Activated T-cell treated with anti-CD3 and anti-CD28 coated beads, Interleukin-2, amount 50 U/mL, for 1 hour (primary cell): ENCODE data around the gene LRRC73.
"Not testable (repeated sequence)": the region's sequence is repeated elsewhere in the genome, so short reads cannot be mapped to it uniquely, and the experiment has no call there.

Experiments
- DNase-seq: peaks from one replicate; pipeline ENCODE4 v3.0.0-alpha.2; 2020

LRRC73 gene

GRCh38 chr6:43459535-43459934 lies 50.6 kb downstream of the LRRC73 start:
- no peak for DNase-seq

- DNase-seq, result not testable (repeated sequence)
Measured at GRCh38 chr6:43458154-43458553, 52.0 kb downstream of the LRRC73 start.

- no peak for DNase-seq
Measured at GRCh38 chr6:43457643-43458042, 52.5 kb downstream of the LRRC73 start.
